GM23248 (cell line): ENCODE measurements around the gene SLC39A1.

Experiments used
- EZH2 ChIP-seq: fragments of 200-600 bp; sonication (generic); IDR thresholded peaks from 2 replicates; pipeline ENCODE4 v1.6.1; 2018; ENCODE audit warnings: antibody characterized with exemption, mild to moderate bottlenecking; ENCODE audit not compliant: insufficient read depth, poor library complexity, severe bottlenecking
- EZH2phosphoT487 ChIP-seq: fragments of 200-600 bp; sonication (generic); IDR thresholded peaks from 2 replicates; pipeline ENCODE4 v1.6.1; 2018; ENCODE audit warnings: antibody characterized with exemption, moderate library complexity, mild to moderate bottlenecking, low read depth; ENCODE audit not compliant: insufficient read depth

GRCh38 chr1:153959454-153959853, 3.9 kb downstream of the SLC39A1 start:
- TF ChIP-seq EZH2phosphoT487 (no peak), EZH2 (no peak)
